Activated T-cell treated with anti-CD3 and anti-CD28 coated beads for 4 hours (primary cell): ENCODE measurements around the gene DPY19L3.
"Not testable (repeated sequence)": the region's sequence is repeated elsewhere in the genome, so short reads cannot be mapped to it uniquely, and the experiment has no call there.

Experiments
- DNase-seq: peaks from one replicate; pipeline ENCODE4 v3.0.0-alpha.2; 2020

The DPY19L3 gene

GRCh38 chr19:32447534-32447933 lies 42.0 kb downstream of the DPY19L3 start:
- DNase-seq: not testable (repeated sequence)

- DNase-seq: no peak
Observed at GRCh38 chr19:32448026-32448425, 42.5 kb downstream of the DPY19L3 start.

GRCh38 chr19:32450217-32450616 lies 44.6 kb downstream of the DPY19L3 start:
- DNase-seq: no peak

- no peak for DNase-seq
Observed at GRCh38 chr19:32453736-32454135, 48.2 kb downstream of the DPY19L3 start.

GRCh38 chr19:32456406-32456805 lies 50.8 kb downstream of the DPY19L3 start:
- no peak for DNase-seq

GRCh38 chr19:32457571-32458158 lies 52.1 kb downstream of the DPY19L3 start:
- no peak for DNase-seq

- no peak for DNase-seq
Observed at GRCh38 chr19:32458500-32459123, 53.0 kb downstream of the DPY19L3 start.

- DNase-seq: no peak
Observed at GRCh38 chr19:32459204-32459865, 53.8 kb downstream of the DPY19L3 start.

- no peak for DNase-seq
Observed at GRCh38 chr19:32460476-32460875, 54.9 kb downstream of the DPY19L3 start.

- no peak for DNase-seq
Observed at GRCh38 chr19:32464279-32464678, 58.7 kb downstream of the DPY19L3 start.

- no peak for DNase-seq
Observed at GRCh38 chr19:32465176-32465575, 59.6 kb downstream of the DPY19L3 start.

GRCh38 chr19:32469795-32470194 lies 64.2 kb downstream of the DPY19L3 start:
- no peak for DNase-seq

- DNase-seq: no peak
Observed at GRCh38 chr19:32471095-32471494, 65.5 kb downstream of the DPY19L3 start.

- no peak for DNase-seq
Observed at GRCh38 chr19:32471811-32472210, 66.2 kb downstream of the DPY19L3 start.

- DNase-seq: no peak
Observed at GRCh38 chr19:32475141-32476031, 69.8 kb downstream of the DPY19L3 start.

GRCh38 chr19:32476032-32476350 lies 70.4 kb downstream of the DPY19L3 start:
- DNase-seq: no peak

- DNase-seq: no peak
Observed at GRCh38 chr19:32480321-32480720, 74.8 kb downstream of the DPY19L3 start.

GRCh38 chr19:32483574-32483973 lies 78.0 kb downstream of the DPY19L3 start:
- no peak for DNase-seq

- no peak for DNase-seq
Observed at GRCh38 chr19:32489971-32490370, 84.4 kb downstream of the DPY19L3 start.

- DNase-seq: no peak
Observed at GRCh38 chr19:32497391-32497790, 91.8 kb downstream of the DPY19L3 start.

GRCh38 chr19:32498648-32499200 lies 93.2 kb downstream of the DPY19L3 start:
- no peak for DNase-seq

GRCh38 chr19:32512498-32512897 lies 106.9 kb downstream of the DPY19L3 start:
- DNase-seq: not testable (repeated sequence)

GRCh38 chr19:32519023-32519422 lies 113.5 kb downstream of the DPY19L3 start:
- no peak for DNase-seq
